ENCODE data around the gene CSNK1G3. TPM values are rescaled to one million over a fixed set of nuclear protein-coding genes. Genes with fewer than 3 reads are reported as not detected.

Gene CSNK1G3
- total RNA-seq, 1 donor from 2014 or later = 27.6 TPM

GRCh38 chr5:123659011-123659410, 147.0 kb downstream of the CSNK1G3 start:
- Histone ChIP-seq H3K9me3 (replicated peaks) (peaks cover 6% of the 10 kb centered on the region), H3K27me3 (ENCODE audit: low read depth) (no peaks in the 10 kb centered on the region), H3K4me1 (no peaks in the 10 kb centered on the region), H3K36me3 (no peaks in the 10 kb centered on the region), H3K4me3 (no peak overlapping the region), H3K27ac (replicated peaks) (no peak overlapping the region)
- intact Hi-C loops (cut with micrococcal nuclease) = no loop called here
- no peak for TF ChIP-seq CTCF (IDR thresholded peaks at IDR 0.05; ENCODE audit: borderline replicate concordance)
- DNase-seq = no peak

GRCh38 chr5:123659495-123659894, 147.5 kb downstream of the CSNK1G3 start:
- Histone ChIP-seq H3K9me3 (replicated peaks) (peaks cover 11% of the 10 kb centered on the region), H3K27me3 (ENCODE audit: low read depth) (no peaks in the 10 kb centered on the region), H3K36me3 (no peaks in the 10 kb centered on the region), H3K27ac (replicated peaks) (no peak overlapping the region), H3K4me1 (no peaks in the 10 kb centered on the region), H3K4me3 (no peak overlapping the region)
- intact Hi-C loops (cut with micrococcal nuclease) = no loop called here
- no peak for TF ChIP-seq CTCF (IDR thresholded peaks at IDR 0.05; ENCODE audit: borderline replicate concordance)
- no peak for DNase-seq

- Histone ChIP-seq H3K9me3 (replicated peaks) (peaks cover 27% of the 10 kb centered on the region), H3K4me3 (no peak overlapping the region), H3K4me1 (no peaks in the 10 kb centered on the region), H3K36me3 (no peaks in the 10 kb centered on the region), H3K27ac (replicated peaks) (no peak overlapping the region), H3K27me3 (ENCODE audit: low read depth) (no peaks in the 10 kb centered on the region)
- intact Hi-C loops (cut with micrococcal nuclease) = no loop called here
- no peak for TF ChIP-seq CTCF (IDR thresholded peaks at IDR 0.05; ENCODE audit: borderline replicate concordance)
- DNase-seq = no peak
Measured at GRCh38 chr5:123664961-123665360, 153.0 kb downstream of the CSNK1G3 start.

- Histone ChIP-seq H3K9me3 (replicated peaks) (peaks cover 27% of the 10 kb centered on the region), H3K4me1 (no peaks in the 10 kb centered on the region), H3K27ac (replicated peaks) (no peak overlapping the region), H3K4me3 (no peak overlapping the region), H3K36me3 (no peaks in the 10 kb centered on the region), H3K27me3 (ENCODE audit: low read depth) (no peaks in the 10 kb centered on the region)
- no peak for DNase-seq
- intact Hi-C loops (cut with micrococcal nuclease) = no loop called here
- TF ChIP-seq CTCF (IDR thresholded peaks at IDR 0.05; ENCODE audit: borderline replicate concordance) = no peak
Measured at GRCh38 chr5:123665822-123666371, 153.9 kb downstream of the CSNK1G3 start.

Other genes starting within 250 kb of the CSNK1G3 start
- gene CEP120, start 88.8 kb upstream of the CSNK1G3 start, total RNA-seq = 11.8 TPM

All from left ventricle myocardium inferior (tissue), 1 donor.